HL-60 (cell line): ENCODE results near the gene LRRC52.
"Not testable (repeated sequence)": the region's sequence is repeated elsewhere in the genome, so short reads cannot be mapped to it uniquely, and the experiment has no call there.

Experiments
- DNase-seq, 2 experiments: peaks; one replicate each; pipeline ENCODE4 v3.0.0-alpha.2; 2010 to 2020; ENCODE audit warnings: low read depth in 1 of 2, low spot score in 1 of 2
- H3K27ac ChIP-seq: fragments of 250-450 bp; sonication (Bioruptor Pico); replicated peaks from 2 replicates; pipeline ENCODE4 v1.5.1; 2020; ENCODE audit warnings: mild to moderate bottlenecking, moderate library complexity
- H3K27me3 ChIP-seq: fragments of 250-450 bp; sonication (Bioruptor Pico); 2 replicates; pipeline ENCODE4 v1.5.1; 2021; ENCODE audit warnings: mild to moderate bottlenecking, moderate library complexity; ENCODE audit not compliant: insufficient read depth, poor library complexity, severe bottlenecking
- H3K4me3 ChIP-seq: replicated peaks from 2 replicates; pipeline ENCODE4 v1.5.1; 2011; ENCODE audit warnings: mild to moderate bottlenecking, control low read depth, low read length; ENCODE audit not compliant: insufficient read depth
- GABPA ChIP-seq: IDR thresholded peaks from 2 replicates; pipeline ENCODE4 v1.6.1; 2012; ENCODE audit warnings: low read depth
- POLR2AphosphoS5 ChIP-seq: IDR thresholded peaks from 2 replicates; pipeline ENCODE4 v1.6.1; 2012; ENCODE audit warnings: low read depth
- SPI1 ChIP-seq: IDR thresholded peaks from 2 replicates; pipeline ENCODE4 v1.6.1; 2012; ENCODE audit warnings: low read depth, mild to moderate bottlenecking, borderline replicate concordance
- TF ChIP-seq, protein P1 (sequence below): IDR thresholded peaks from 2 replicates; pipeline ENCODE4 v1.6.1; 2012; ENCODE audit warnings: low read depth; ENCODE audit not compliant: insufficient replicate concordance
- TF ChIP-seq, protein P2 (sequence below): IDR thresholded peaks from one replicate; pipeline ENCODE4 v1.5.1; 2011; ENCODE audit warnings: low read length, control low read depth, inconsistent platforms; ENCODE audit not compliant: insufficient read depth

The LRRC52 gene

DNA sequence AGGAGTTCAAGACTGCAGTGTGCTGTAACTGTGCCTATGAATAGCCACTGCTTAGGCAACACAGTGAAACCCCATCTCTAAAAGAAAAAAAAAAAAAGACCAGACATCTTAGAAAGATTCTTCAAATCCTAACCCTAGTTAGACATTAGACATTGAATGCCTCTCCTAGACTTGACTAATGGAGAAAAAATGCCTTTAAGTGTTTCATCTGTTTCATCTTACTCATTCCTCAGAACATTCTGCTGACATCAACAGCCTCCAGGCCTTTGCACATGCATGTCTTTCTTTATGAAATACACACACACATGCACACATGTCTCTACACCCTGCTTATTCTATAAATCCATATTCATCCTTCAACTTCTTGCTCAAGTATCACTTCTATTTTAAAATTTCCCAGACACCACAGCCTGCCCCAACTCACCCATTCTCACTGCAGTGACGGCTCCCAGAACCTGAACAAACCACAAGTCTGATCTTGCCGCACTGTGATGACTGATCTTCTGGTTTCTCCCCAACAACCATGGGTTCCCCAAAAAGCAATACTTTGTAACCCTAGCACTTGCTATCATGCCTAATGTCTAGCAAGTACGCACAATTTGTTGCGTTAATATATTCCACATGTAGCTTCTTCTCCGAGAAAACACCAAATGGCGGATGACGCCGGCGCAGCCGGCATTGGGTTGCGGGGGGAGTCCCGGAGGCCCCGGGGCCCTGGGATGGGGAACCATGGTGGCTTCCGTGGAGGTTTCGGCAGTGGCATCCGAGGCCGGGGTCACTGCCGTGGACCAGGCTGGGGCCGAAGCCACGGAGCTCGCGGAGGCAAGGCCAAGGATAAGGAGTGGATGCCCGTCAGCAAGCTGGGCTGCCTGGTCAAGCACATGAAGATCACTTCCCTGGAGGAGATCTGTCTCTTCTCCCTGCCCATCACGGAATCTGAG is 37.4 kb downstream of the LRRC52 start:
- peaks cover 4% of the 10 kb centered on the region for H3K27me3 ChIP-seq
- no peak for TF ChIP-seq GABPA
- TF ChIP-seq, protein P1, sequence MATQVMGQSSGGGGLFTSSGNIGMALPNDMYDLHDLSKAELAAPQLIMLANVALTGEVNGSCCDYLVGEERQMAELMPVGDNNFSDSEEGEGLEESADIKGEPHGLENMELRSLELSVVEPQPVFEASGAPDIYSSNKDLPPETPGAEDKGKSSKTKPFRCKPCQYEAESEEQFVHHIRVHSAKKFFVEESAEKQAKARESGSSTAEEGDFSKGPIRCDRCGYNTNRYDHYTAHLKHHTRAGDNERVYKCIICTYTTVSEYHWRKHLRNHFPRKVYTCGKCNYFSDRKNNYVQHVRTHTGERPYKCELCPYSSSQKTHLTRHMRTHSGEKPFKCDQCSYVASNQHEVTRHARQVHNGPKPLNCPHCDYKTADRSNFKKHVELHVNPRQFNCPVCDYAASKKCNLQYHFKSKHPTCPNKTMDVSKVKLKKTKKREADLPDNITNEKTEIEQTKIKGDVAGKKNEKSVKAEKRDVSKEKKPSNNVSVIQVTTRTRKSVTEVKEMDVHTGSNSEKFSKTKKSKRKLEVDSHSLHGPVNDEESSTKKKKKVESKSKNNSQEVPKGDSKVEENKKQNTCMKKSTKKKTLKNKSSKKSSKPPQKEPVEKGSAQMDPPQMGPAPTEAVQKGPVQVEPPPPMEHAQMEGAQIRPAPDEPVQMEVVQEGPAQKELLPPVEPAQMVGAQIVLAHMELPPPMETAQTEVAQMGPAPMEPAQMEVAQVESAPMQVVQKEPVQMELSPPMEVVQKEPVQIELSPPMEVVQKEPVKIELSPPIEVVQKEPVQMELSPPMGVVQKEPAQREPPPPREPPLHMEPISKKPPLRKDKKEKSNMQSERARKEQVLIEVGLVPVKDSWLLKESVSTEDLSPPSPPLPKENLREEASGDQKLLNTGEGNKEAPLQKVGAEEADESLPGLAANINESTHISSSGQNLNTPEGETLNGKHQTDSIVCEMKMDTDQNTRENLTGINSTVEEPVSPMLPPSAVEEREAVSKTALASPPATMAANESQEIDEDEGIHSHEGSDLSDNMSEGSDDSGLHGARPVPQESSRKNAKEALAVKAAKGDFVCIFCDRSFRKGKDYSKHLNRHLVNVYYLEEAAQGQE: no peak
- no peak for TF ChIP-seq SPI1
- TF ChIP-seq, protein P2, sequence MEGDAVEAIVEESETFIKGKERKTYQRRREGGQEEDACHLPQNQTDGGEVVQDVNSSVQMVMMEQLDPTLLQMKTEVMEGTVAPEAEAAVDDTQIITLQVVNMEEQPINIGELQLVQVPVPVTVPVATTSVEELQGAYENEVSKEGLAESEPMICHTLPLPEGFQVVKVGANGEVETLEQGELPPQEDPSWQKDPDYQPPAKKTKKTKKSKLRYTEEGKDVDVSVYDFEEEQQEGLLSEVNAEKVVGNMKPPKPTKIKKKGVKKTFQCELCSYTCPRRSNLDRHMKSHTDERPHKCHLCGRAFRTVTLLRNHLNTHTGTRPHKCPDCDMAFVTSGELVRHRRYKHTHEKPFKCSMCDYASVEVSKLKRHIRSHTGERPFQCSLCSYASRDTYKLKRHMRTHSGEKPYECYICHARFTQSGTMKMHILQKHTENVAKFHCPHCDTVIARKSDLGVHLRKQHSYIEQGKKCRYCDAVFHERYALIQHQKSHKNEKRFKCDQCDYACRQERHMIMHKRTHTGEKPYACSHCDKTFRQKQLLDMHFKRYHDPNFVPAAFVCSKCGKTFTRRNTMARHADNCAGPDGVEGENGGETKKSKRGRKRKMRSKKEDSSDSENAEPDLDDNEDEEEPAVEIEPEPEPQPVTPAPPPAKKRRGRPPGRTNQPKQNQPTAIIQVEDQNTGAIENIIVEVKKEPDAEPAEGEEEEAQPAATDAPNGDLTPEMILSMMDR: no peak
- TF ChIP-seq POLR2AphosphoS5: no peak
- no peak overlapping the region for H3K27ac ChIP-seq
- H3K4me3 ChIP-seq: no peak overlapping the region
- no peak for DNase-seq

DNA sequence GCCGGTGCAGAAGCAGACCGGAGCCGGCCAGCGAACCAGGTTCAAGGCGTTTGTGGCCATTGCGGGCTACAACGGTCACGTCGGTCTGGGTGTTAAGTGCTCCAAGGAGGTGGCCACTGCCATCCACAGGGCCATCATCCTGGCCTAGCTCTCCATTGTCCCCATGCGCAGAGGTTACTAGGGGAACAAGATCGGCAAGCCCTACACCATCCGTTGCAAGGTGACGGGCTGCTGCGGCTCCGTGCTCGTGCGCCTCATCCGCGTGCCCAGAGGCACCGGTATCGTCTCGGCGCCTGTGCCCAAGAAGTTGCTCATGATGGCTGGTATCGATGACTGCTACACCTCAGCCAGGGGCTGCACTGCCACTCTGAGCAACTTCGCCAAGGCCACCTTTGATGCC is 38.1 kb downstream of the LRRC52 start:
- Histone ChIP-seq H3K27me3 (peaks cover 4% of the 10 kb centered on the region), H3K4me3 (no peak overlapping the region), H3K27ac (no peak overlapping the region)
- no peak for TF ChIP-seq GABPA
- TF ChIP-seq, protein P2: no peak
- DNase-seq: no peak

DNA sequence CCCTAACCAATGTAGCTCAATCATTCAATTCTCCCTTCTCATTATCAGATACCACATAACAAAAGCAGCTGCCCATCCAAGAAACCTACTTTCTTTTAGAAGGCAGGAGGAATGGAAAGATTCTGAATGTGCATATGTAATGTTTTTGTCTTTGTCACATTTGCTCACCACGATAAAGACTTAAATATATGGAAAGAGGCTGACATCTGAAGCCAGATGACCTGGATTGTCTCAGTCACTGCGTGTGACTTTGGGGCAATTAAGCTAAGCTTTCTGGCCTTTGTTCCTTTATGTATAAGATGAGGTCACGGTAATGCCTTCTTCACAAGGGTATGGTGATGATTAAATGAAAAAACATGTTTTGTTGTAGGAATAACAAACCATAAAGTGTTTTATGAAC is 42.6 kb downstream of the LRRC52 start:
- no peak for DNase-seq
- H3K27me3 ChIP-seq: peaks cover 20% of the 10 kb centered on the region
- H3K4me3 ChIP-seq: no peak overlapping the region
- no peak for TF ChIP-seq GABPA
- no peak for TF ChIP-seq POLR2AphosphoS5
- TF ChIP-seq, protein P2: no peak
- TF ChIP-seq, protein P1: no peak
- no peak for TF ChIP-seq SPI1
- no peak overlapping the region for H3K27ac ChIP-seq

DNA sequence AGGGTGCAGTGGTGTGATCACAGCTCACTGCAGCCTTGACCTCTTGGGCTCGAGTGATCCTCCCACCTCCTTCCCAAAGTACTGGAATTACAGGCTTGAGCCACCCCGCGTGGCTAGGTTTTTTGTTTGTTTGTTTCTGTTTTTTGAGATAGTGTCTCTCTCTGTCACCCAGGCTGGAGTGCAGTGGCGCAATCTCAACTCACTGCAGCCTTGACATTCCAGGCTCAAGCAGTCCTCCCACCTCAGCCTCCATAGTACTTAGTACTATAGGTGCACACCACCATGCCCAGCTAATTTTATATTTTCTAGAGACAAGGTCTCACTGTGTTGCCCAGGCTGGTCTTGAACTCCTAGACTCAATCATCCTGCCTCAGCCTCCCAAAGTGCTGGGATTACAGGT is 47.6 kb downstream of the LRRC52 start:
- not testable (repeated sequence) for H3K4me3 ChIP-seq, H3K27ac ChIP-seq, DNase-seq
- H3K27me3 ChIP-seq: peaks cover 41% of the 10 kb centered on the region
